Testis (tissue), 3 donors: ENCODE results near the gene TSEN54. TPM values are rescaled to one million over a fixed set of nuclear protein-coding genes. Genes with fewer than 3 reads are reported as not detected.

Source experiments
- DNase-seq: peaks from one replicate; pipeline ENCODE4 v3.0.0-alpha.2; 2019
- H3K27ac ChIP-seq, 2 donors: fragments of 200-600 bp; sonication (generic); one replicate each; pipeline ENCODE4 v1.5.1; 2019
- H3K27me3 ChIP-seq: fragments of 200-600 bp; sonication (generic); one replicate; pipeline ENCODE4 v1.5.1; 2019
- H3K36me3 ChIP-seq: fragments of 200-600 bp; sonication (generic); one replicate; pipeline ENCODE4 v1.5.1; 2017; ENCODE audit warnings: low read depth; ENCODE audit errors: missing control alignments
- H3K4me1 ChIP-seq: fragments of 200-600 bp; sonication (generic); one replicate; pipeline ENCODE4 v1.5.1; 2019
- H3K4me3 ChIP-seq, 2 donors: fragments of 200-600 bp; sonication (generic); one replicate each; pipeline ENCODE4 v1.5.1; 2017 to 2019
- H3K9me3 ChIP-seq: fragments of 200-600 bp; sonication (generic); one replicate; pipeline ENCODE4 v1.5.1; 2017
- POLR2A ChIP-seq: fragments of 450-650 bp; IDR thresholded peaks from one replicate; pipeline ENCODE4 v1.6.1; 2017; ENCODE audit warnings: antibody characterized with exemption, mild to moderate bottlenecking, moderate library complexity
- WGBS, 2 donors: methylation state at CpG; one replicate each; pipeline ENCODE4 v1.1.5; 2018; 5-methylcytosine and 5-hydroxymethylcytosine counted together
- intact Hi-C: fragments of 100-400 bp; cut with DNase I; formaldehyde crosslinking; loops from one replicate; pipeline ENCODE4 v1.15.1; 2023; ENCODE audit warnings: low total_unique reads
- polyA plus RNA-seq: library from polyadenylated mRNA; stranded (reverse); fragments of 350-450 nt; fragmentation: Illumina TruSeq; extraction: RNeasy Lipid Tissue Mini Kit (QIAGEN cat#74804); gene quantifications from one replicate; pipeline ENCODE4 v1.2.3, GENCODE V29; 2014; ENCODE audit warnings: low read depth, low replicate concordance; ENCODE audit not compliant: insufficient read depth
- total RNA-seq, 2 donors: library from RNA; depleted of rRNA; stranded (reverse); fragments of >200 nt; gene quantifications; one replicate each; pipeline ENCODE4 v1.2.3, GENCODE V29; 2016
- TF ChIP-seq, protein P1 (sequence below), 3 experiments: fragments of 450-650 bp in 2 of 3; fragments of 200-600 bp in 1 of 3; sonication (generic) in 1 of 3; IDR thresholded peaks; one replicate each; pipeline ENCODE4 v1.5.1; 2016 to 2019; ENCODE audit warnings: antibody characterized with exemption in 3 of 3, mild to moderate bottlenecking in 2 of 3, moderate library complexity in 1 of 3

TSEN54 gene
- total and polyA plus RNA-seq, 3 donors from 2014 or later = 28.3 to 46.6 (median 45.7) TPM

DNA sequence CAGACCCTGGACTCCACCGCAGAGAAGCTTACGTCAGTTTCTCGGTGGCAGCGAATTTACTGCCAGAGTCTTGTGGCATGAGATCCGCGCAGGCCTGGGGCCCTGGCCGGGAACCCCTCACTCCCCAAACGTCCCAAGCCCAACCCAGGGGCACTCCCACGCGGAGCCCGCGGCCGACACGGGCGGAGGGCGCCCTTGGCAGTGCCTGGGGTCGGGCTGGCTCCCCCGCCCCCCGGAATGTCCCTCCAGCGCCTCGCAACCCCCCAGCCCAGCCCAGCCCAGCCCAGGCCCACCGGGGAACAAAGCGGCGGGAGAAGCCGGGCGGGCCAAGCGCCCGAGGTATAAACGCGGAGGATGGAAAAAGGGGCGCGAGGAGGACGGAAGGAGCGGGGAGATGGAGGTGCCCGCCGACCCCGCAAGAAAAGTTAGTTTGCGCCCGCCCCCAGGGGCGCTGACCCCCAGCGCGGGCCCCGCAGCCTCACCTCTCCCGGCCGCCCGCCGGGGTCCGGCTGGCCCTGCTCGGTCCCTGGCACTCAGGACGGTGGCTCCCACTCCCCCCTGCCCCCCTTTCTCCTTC lies 1.3 kb upstream of the TSEN54 start:
- H3K27ac ChIP-seq = peak overlapping the region; percentile 77 to 89
- TF ChIP-seq POLR2A = no peak
- TF ChIP-seq, protein P1, sequence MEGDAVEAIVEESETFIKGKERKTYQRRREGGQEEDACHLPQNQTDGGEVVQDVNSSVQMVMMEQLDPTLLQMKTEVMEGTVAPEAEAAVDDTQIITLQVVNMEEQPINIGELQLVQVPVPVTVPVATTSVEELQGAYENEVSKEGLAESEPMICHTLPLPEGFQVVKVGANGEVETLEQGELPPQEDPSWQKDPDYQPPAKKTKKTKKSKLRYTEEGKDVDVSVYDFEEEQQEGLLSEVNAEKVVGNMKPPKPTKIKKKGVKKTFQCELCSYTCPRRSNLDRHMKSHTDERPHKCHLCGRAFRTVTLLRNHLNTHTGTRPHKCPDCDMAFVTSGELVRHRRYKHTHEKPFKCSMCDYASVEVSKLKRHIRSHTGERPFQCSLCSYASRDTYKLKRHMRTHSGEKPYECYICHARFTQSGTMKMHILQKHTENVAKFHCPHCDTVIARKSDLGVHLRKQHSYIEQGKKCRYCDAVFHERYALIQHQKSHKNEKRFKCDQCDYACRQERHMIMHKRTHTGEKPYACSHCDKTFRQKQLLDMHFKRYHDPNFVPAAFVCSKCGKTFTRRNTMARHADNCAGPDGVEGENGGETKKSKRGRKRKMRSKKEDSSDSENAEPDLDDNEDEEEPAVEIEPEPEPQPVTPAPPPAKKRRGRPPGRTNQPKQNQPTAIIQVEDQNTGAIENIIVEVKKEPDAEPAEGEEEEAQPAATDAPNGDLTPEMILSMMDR (IDR thresholded peaks at IDR 0.05) = no peak
- intact Hi-C loops = loop anchor here (5.0 kb wide), 1 partner anchor 88 kb away; no protein-coding TSS in a partner anchor
- peaks cover 27% of the 10 kb centered on the region for H3K4me1 ChIP-seq
- H3K36me3 ChIP-seq = peaks cover 3% of the 10 kb centered on the region
- H3K4me3 ChIP-seq = peak overlapping the region; percentile 78 to 94
- no peak for DNase-seq
- 0 to 2% methylated on average over 8 to 47 of the region's 50 CpGs for WGBS, 2 donors
- no peaks in the 10 kb centered on the region for H3K27me3 ChIP-seq
- no peaks in the 10 kb centered on the region for H3K9me3 ChIP-seq

DNA sequence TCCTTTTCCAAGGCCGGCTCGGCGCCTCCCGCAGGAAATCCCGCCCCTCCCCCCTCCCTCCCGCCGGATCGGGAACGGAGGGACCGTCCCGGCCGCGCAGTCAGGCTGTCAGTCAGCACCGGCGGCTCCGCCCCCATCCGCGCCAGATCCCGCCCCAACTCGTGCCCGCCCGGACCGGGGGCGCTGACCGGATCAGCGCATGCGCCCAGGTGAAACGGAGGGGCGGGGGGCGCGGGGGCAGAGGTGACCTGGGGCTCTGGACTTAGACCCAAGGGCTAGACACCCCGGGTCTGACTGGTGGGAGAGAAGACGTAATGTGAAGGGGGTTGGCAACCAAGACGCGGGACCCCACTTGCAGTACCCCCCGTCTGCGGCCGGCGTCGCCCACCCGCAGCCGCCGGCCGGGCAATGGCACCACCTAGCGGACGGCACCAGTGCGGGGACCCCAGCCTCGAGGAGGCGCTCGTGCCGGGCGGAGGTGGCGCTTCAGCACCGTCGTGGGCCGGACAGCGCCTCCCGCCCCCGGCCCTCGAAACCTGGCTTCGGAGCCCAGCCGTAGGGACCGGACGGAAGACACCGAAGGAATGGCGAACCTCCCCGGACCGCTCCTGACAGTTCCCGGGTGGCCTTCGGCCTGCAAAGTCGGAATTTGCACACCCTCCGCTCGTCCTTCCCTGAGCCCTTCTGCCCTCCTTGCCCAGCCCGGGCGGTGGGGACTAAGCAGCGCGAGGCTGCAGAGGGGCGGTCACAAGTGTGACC lies 653 bp upstream of the TSEN54 start, which contains the start of gene CASKIN2:
Gene CASKIN2 (minus strand): TSS at position 42 of the 759 bp plus-strand sequence. CDS start 1,733 bp downstream, outside the sequence.
- H3K4me3 ChIP-seq = peak within 1 kb of the TSS; percentile 78 to 94
- H3K36me3 ChIP-seq = peaks cover 3% of the 10 kb centered on the region
- no peaks in the 10 kb centered on the region for H3K27me3 ChIP-seq
- TF ChIP-seq, protein P1 (IDR thresholded peaks at IDR 0.05) = peak; percentile 96 to 98 (median 98)
- no peak for TF ChIP-seq POLR2A
- WGBS, 2 donors = 0% methylated on average over 15 to 60 of the region's 78 CpGs
- peak; percentile 96 for DNase-seq
- no peaks in the 10 kb centered on the region for H3K9me3 ChIP-seq
- peaks cover 27% of the 10 kb centered on the region for H3K4me1 ChIP-seq
- intact Hi-C loops = no loop called here
- H3K27ac ChIP-seq = peak within 1 kb of the TSS; percentile 77 to 89

- Histone ChIP-seq H3K27me3 (no peaks in the 10 kb centered on the region), H3K27ac (peak overlapping the region; percentile 47 to 74), H3K9me3 (no peaks in the 10 kb centered on the region), H3K36me3 (peaks cover 3% of the 10 kb centered on the region), H3K4me3 (peak overlapping the region; percentile 84 to 94), H3K4me1 (peaks cover 27% of the 10 kb centered on the region)
- no peak for DNase-seq
- TF ChIP-seq, protein P1 (IDR thresholded peaks at IDR 0.05) = no peak
- TF ChIP-seq POLR2A = no peak
- intact Hi-C loops = no loop called here
- WGBS, 2 donors = 0% methylated on average over 5 to 21 of the region's 65 CpGs
These were observed 430 bp downstream of the TSEN54 start for GRCh38 chr17:75516619-75517296.

DNA sequence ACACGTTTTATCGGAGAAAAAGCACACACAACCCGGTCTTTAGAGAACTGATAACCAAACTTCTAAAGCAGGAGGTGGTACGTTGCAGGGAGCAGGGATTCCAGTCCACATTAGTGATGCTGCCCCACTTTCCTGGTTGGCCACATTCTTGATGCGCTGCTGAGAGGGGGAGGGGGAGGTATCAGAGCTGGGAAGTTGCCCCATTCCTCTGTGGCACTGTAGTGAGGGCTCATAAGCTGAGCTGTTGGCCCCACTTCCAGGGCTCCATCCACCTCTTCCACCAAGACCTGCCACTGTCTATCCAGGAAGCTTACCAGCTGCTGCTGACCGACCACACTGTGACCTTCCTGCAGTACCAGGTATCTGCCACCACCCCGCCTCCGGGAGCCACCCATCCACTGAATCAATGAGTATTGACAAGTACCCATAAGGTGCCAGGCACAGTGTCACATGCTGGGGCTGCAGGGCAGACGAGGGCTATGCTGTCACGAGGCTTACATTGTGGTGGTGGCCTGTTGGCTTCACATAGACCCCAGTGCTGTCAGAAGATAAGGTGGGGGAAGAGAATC lies 1.1 kb downstream of the TSEN54 start:
- no peaks in the 10 kb centered on the region for H3K9me3 ChIP-seq
- no peaks in the 10 kb centered on the region for H3K27me3 ChIP-seq
- peaks cover 3% of the 10 kb centered on the region for H3K36me3 ChIP-seq
- intact Hi-C loops = no loop called here
- TF ChIP-seq POLR2A = no peak
- TF ChIP-seq, protein P1 (IDR thresholded peaks at IDR 0.05) = no peak
- WGBS, 2 donors = 30 to 36% methylated on average over 9 to 10 of the region's 10 CpGs
- H3K27ac ChIP-seq = peak overlapping the region in 1 of 2 donors; percentile 74
- H3K4me3 ChIP-seq = peak overlapping the region; percentile 84 to 94
- H3K4me1 ChIP-seq = peaks cover 27% of the 10 kb centered on the region
- DNase-seq = no peak
